ENCODE measurements around the gene ZNF444. TPM values are rescaled to one million over a fixed set of nuclear protein-coding genes. Genes with fewer than 3 reads are reported as not detected.

The ZNF444 gene
- total and polyA plus RNA-seq, 9 of the 15 experiments (the other 6 are each of a cell fraction or from before 2014, with no cell fraction given): 0.39 to 40.0 (median 6.9) TPM

- TF ChIP-seq CHD7 (IDR thresholded peaks at IDR 0.05; ENCODE audit: low read depth, low read length) (no peak), SAFB (IDR thresholded peaks at IDR 0.05; ENCODE audit: borderline replicate concordance, low read depth, low read length) (no peak), MLX (CRISPR knock-in tag; conservative IDR thresholded peaks at IDR 0.05) (no peak), DMBX1 (CRISPR knock-in tag; IDR thresholded peaks at IDR 0.05; ENCODE audit: borderline replicate concordance) (0 out of 2 replicates have a peak, but pooled peaks have one; percentile 57), RNF2 (IDR thresholded peaks at IDR 0.05) (0 out of 2 replicates have a peak, but pooled peaks have one; percentile 48), USF1 (CRISPR knock-in tag; IDR thresholded peaks at IDR 0.05) (no peak), SMARCE1 (IDR thresholded peaks at IDR 0.05) (peak; percentile 58; the same call in 1 of the 2 replicates), TCF3 (CRISPR knock-in tag; IDR thresholded peaks at IDR 0.05) (peak; percentile 96), ZNF197 (CRISPR knock-in tag; IDR thresholded peaks at IDR 0.05; ENCODE audit: low read depth) (no peak), SRF (CRISPR knock-in tag; IDR thresholded peaks at IDR 0.05) (no peak), NCOA2 (IDR thresholded peaks at IDR 0.05; ENCODE audit: partially characterized antibody in 2 of 2) (no peak), NR2C1 (IDR thresholded peaks at IDR 0.05) (peak; percentile 90), NR2C1 (tag; IDR thresholded peaks at IDR 0.05) (peak; percentile 92), TEAD1 (CRISPR knock-in tag; IDR thresholded peaks at IDR 0.05) (no peak), PHF20 (IDR thresholded peaks at IDR 0.05; ENCODE audit: partially characterized antibody) (no peak)
Measured at GRCh38 chr19:56125806-56126590, 15.1 kb upstream of the ZNF444 start (continued).
